GM12878 (cell line): ENCODE data around the gene RXFP1. TPM values are rescaled to one million over a fixed set of nuclear protein-coding genes. Genes with fewer than 3 reads are reported as not detected.

ENCODE experiments used
- ATAC-seq: fragments of 200-7000 bp; cut with Tn5 transposase; 3 replicates; pipeline ENCODE4 v1.9.1; 2020; ENCODE audit warnings: mild to moderate bottlenecking, moderate library complexity
- BruUV-seq: library from RNA; stranded (reverse); fragments of 400-500 nt; replicated peaks from 2 replicates; lab custom pipeline; 2021; lab: Mats Ljungman, UMichigan
- CTCF ChIA-PET: fragments of 300-600 bp; sonication (Branson Sonifier 250); formaldehyde crosslinking; extraction: SDS; loops from one replicate; lab custom pipeline; 2021; ENCODE audit warnings: inconsistent platforms; lab: Yijun Ruan, JAX
- POLR2A ChIA-PET: fragments of 350-600 bp; formaldehyde crosslinking; extraction: SDS; loops from one replicate; lab custom pipeline; 2021; ENCODE audit warnings: inconsistent platforms; lab: Charles Lee
- RAD21 ChIA-PET: fragments of 300-600 bp; sonication (Branson Sonifier 250); formaldehyde crosslinking; loops from one replicate; lab custom pipeline; 2023; ENCODE audit warnings: antibody characterized with exemption; ENCODE audit not compliant: unreplicated experiment; lab: Charles Lee
- SMC1A ChIA-PET: fragments of 300-600 bp; sonication (Branson Sonifier 250); formaldehyde crosslinking; loops from one replicate; lab custom pipeline; 2023; ENCODE audit not compliant: unreplicated experiment, uncharacterized antibody; lab: Charles Lee
- DNase-seq: peaks from one replicate; pipeline ENCODE4 v3.0.0-alpha.2; 2011; ENCODE audit warnings: low read depth, low spot score
- FAIRE-seq: peaks from 3 replicates; lab custom pipeline; 2011; peaks lifted over from hg19 to GRCh38; lab: Jason Lieb, UNC
- H2AFZ ChIP-seq: 2 replicates; pipeline ENCODE4 v1.6.0; 2011; ENCODE audit warnings: low read depth, low read length, control low read depth; ENCODE audit not compliant: control insufficient read depth
- H3K27ac ChIP-seq: 2 replicates; pipeline ENCODE4 v1.5.1; 2011; ENCODE audit warnings: control low read depth; ENCODE audit not compliant: control insufficient read depth, insufficient read depth
- H3K27me3 ChIP-seq, 2 experiments: replicated peaks in 1 of 2; 2 replicates each; pipeline versions ENCODE4 v1.6.0 to v1.6.1; 2011; ENCODE audit warnings: low read length in 1 of 2; ENCODE audit not compliant: control insufficient read depth in 2 of 2, insufficient read depth in 2 of 2
- H3K36me3 ChIP-seq, 2 experiments: 2 replicates each; pipeline ENCODE4 v1.5.1; 2011; ENCODE audit warnings: low read length in 1 of 2; ENCODE audit not compliant: control insufficient read depth in 2 of 2, insufficient read depth in 2 of 2
- H3K4me1 ChIP-seq: 2 replicates; pipeline ENCODE4 v1.6.1; 2011; ENCODE audit warnings: mild to moderate bottlenecking, low read length, moderate library complexity, mixed read lengths; ENCODE audit not compliant: control insufficient read depth, insufficient read depth
- H3K4me2 ChIP-seq: 2 replicates; pipeline ENCODE4 v1.6.0; 2011; ENCODE audit warnings: control low read depth; ENCODE audit not compliant: control insufficient read depth, insufficient read depth
- H3K4me3 ChIP-seq: fragments of 200-600 bp; sonication (generic); 2 replicates; pipeline ENCODE4 v1.5.1; 2016
- H3K79me2 ChIP-seq: 2 replicates; pipeline ENCODE4 v1.6.0; 2011; ENCODE audit warnings: low read length; ENCODE audit not compliant: control insufficient read depth, insufficient read depth
- H3K9ac ChIP-seq: 2 replicates; pipeline ENCODE4 v1.8.0; 2011; ENCODE audit warnings: low read length, control low read depth, mixed read lengths; ENCODE audit not compliant: control insufficient read depth, insufficient read depth
- H3K9me3 ChIP-seq: replicated peaks from 3 replicates; pipeline ENCODE4 v1.5.1; 2011; ENCODE audit warnings: mild to moderate bottlenecking, low read length; ENCODE audit not compliant: control insufficient read depth, insufficient read depth
- H4K20me1 ChIP-seq: 2 replicates; pipeline ENCODE4 v1.6.0; 2011; ENCODE audit not compliant: control insufficient read depth, insufficient read depth
- BCL11A ChIP-seq: IDR thresholded peaks from 2 replicates; pipeline ENCODE4 v1.6.1; 2011; ENCODE audit warnings: low read depth, low read length
- IRF5 ChIP-seq: fragments of 450-650 bp; IDR thresholded peaks from 2 replicates; pipeline ENCODE4 v1.6.1; 2017; ENCODE audit warnings: borderline replicate concordance
- NFXL1 ChIP-seq: fragments of 450-650 bp; IDR thresholded peaks from 2 replicates; pipeline ENCODE4 v1.6.1; 2017; ENCODE audit warnings: antibody characterized with exemption, mild to moderate bottlenecking, borderline replicate concordance
- SMARCA5 ChIP-seq: fragments of 450-650 bp; IDR thresholded peaks from 2 replicates; pipeline ENCODE4 v1.6.1; 2017; ENCODE audit warnings: mild to moderate bottlenecking
- ZBTB40 ChIP-seq: fragments of 450-650 bp; IDR thresholded peaks from 2 replicates; pipeline ENCODE4 v1.6.1; 2016; ENCODE audit warnings: mild to moderate bottlenecking, moderate library complexity, borderline replicate concordance
- WGBS: methylation state at CpG from one replicate; pipeline ENCODE4 v1.1.6; 2016; ENCODE audit warnings: low lambda C conversion rate; ENCODE audit not compliant: insufficient replicate concordance, insufficient coverage; ENCODE audit errors: missing lambda C conversion rate; 5-methylcytosine and 5-hydroxymethylcytosine counted together
- in situ Hi-C: fragments of 300-500 bp; cut with MboI; formaldehyde crosslinking; loops from 9 replicates; pipeline ENCODE4 v1.14.3; 2018; ENCODE audit warnings: mixed read lengths
- intact Hi-C: fragments of 100-400 bp; cut with micrococcal nuclease; formaldehyde crosslinking; loops from one replicate; pipeline ENCODE4 v1.14.2; 2022; ENCODE audit not compliant: unreplicated experiment
- polyA plus RNA-seq, 11 experiments: library from polyadenylated mRNA; depleted of rRNA in 4 of 11; unstranded in 6 of 11; stranded (reverse) in 5 of 11; fragments of >200 nt; fragmentation: Nextera tagmentation in 4 of 11; fragmentation: Illumina TruSeq in 1 of 11; extraction: Ambion mirVana in 4 of 11; extraction: Trizol in 1 of 11; gene quantifications; 1 replicate in 1 of 11; 2 replicates in 10 of 11; pipeline versions ENCODE4 v1.2.1 to v1.2.3, GENCODE V29; 2011 to 2016; ENCODE audit warnings: inconsistent platforms in 2 of 11, missing spikeins in 2 of 11, low read depth in 1 of 11
- total RNA-seq, 4 experiments: library from RNA; depleted of rRNA in 3 of 4; stranded (reverse); fragments of >200 nt in 3 of 4; fragmentation: Illumina TruSeq in 1 of 4; extraction: Trizol in 1 of 4; gene quantifications; 2 replicates each; pipeline versions ENCODE4 v1.2.1 to v1.2.3, GENCODE V29; 2013 to 2021

Gene RXFP1
- total and polyA plus RNA-seq, 10 of the 15 experiments (the other 5 are each of a cell fraction or from before 2014, with no cell fraction given) = 0.12 TPM; not detected in 9

GRCh38 chr4:158538911-158539310 is 17.2 kb downstream of the RXFP1 start:
- DNase-seq (no peak), FAIRE-seq (no peak), ATAC-seq (peak; percentile 39)
- ChIA-PET SMC1A (interaction anchor here (0.6 kb wide), 1 partner anchor 26 kb away, joined by 3 read pairs; no protein-coding TSS in a partner anchor), RAD21 (no interaction called here), CTCF (no interaction called here), POLR2A (no interaction called here)
- Histone ChIP-seq H3K9ac (no peak overlapping the region), H2AFZ (no peak overlapping the region), H3K36me3 (no peaks in the 10 kb centered on the region), H3K27ac (no peak overlapping the region), H3K9me3 (no peaks in the 10 kb centered on the region), H3K4me3 (no peak overlapping the region), H3K79me2 (no peaks in the 10 kb centered on the region), H3K4me2 (no peak overlapping the region), H4K20me1 (no peaks in the 10 kb centered on the region), H3K4me1 (no peaks in the 10 kb centered on the region), H3K27me3 (no peaks in the 10 kb centered on the region)
- intact Hi-C loops (no loop called here), in situ Hi-C loops (no loop called here)
- WGBS = 1% methylated on average over 4 of the region's 4 CpGs
- no peak for TF ChIP-seq NFXL1
- no peak for TF ChIP-seq IRF5
- no peak for TF ChIP-seq BCL11A
- no peak for TF ChIP-seq ZBTB40
- no peak for TF ChIP-seq SMARCA5
- no TSS peak for BruUV-seq
